ENCODE results near the gene CENPQ.

The CENPQ gene, protein sequence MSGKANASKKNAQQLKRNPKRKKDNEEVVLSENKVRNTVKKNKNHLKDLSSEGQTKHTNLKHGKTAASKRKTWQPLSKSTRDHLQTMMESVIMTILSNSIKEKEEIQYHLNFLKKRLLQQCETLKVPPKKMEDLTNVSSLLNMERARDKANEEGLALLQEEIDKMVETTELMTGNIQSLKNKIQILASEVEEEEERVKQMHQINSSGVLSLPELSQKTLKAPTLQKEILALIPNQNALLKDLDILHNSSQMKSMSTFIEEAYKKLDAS

DNA sequence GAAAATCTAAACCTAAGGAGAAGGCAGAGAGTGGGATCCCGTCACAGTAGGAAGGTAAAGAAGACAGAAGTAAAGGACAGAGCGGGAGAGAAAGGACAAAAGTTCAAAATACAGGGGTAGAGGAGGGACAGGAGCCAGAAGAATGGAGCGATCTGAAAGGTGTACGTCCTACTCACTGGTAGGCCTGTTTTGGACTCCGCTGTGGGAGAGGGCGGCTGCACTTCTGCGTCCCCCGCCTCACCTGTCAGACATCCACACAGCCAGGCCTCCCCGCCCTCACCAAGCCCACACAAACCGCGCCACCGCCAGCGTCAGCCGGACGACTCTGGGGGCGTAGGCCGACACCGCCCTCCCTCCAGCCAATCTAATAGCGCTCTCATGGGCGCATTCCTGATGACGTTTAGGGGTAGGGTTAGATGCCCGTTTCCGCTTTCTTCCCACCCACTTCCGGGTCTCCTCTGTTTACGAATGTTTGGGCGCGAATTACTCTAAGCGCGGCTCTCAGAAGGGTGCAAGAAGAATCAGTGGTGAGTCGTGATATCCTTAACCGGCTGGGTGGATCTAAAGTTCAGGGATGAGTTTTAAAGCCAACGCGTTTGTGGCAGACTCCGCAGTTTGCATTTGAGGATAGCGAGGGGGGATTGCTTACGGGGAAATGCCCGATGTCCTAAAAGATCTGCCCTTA, at the start of gene CENPQ, which contains the start of gene MMUT:
TSS of gene CENPQ (plus strand) at position 444 of the 685 bp plus-strand sequence. CDS start 6,807 bp downstream, outside the sequence.
TSS of gene MMUT (minus strand) at position 327 of the 685 bp plus-strand sequence. CDS start 3,787 bp downstream, outside the sequence.
- Histone ChIP-seq H2AFZ (ENCODE audit: low read depth, low read length) (peak within 1 kb of the TSS; percentile 92), H3K36me3 (replicated peaks; ENCODE audit: low read depth, low read length) (peaks cover 12% of the 10 kb centered on the region), H4K20me1 (ENCODE audit: insufficient read depth, low read length) (0 out of 2 replicates have a peak, but pooled peaks cover 3% of the 10 kb centered on the region), H3K4me1 (ENCODE audit: low read length) (peaks cover 34% of the 10 kb centered on the region), H3K27me3 (ENCODE audit: low read depth, low read length) (no peaks in the 10 kb centered on the region), H3K79me2 (ENCODE audit: low read length) (peaks cover 62% of the 10 kb centered on the region), H3K4me2 (ENCODE audit: low read length) (peak within 1 kb of the TSS; percentile 90), H3K4me3 (ENCODE audit: low read length) (peak within 1 kb of the TSS; percentile 97), H3K9ac (ENCODE audit: low read length) (peak within 1 kb of the TSS; percentile 82), H3K9me3 (ENCODE audit: insufficient read depth, low read length) (no peaks in the 10 kb centered on the region), H3K27ac (ENCODE audit: low read length) (peak within 1 kb of the TSS; percentile 51)
- no peak for TF ChIP-seq EZH2phosphoT487 (IDR thresholded peaks at IDR 0.05; ENCODE audit: low read depth)
- TF ChIP-seq, protein P1, sequence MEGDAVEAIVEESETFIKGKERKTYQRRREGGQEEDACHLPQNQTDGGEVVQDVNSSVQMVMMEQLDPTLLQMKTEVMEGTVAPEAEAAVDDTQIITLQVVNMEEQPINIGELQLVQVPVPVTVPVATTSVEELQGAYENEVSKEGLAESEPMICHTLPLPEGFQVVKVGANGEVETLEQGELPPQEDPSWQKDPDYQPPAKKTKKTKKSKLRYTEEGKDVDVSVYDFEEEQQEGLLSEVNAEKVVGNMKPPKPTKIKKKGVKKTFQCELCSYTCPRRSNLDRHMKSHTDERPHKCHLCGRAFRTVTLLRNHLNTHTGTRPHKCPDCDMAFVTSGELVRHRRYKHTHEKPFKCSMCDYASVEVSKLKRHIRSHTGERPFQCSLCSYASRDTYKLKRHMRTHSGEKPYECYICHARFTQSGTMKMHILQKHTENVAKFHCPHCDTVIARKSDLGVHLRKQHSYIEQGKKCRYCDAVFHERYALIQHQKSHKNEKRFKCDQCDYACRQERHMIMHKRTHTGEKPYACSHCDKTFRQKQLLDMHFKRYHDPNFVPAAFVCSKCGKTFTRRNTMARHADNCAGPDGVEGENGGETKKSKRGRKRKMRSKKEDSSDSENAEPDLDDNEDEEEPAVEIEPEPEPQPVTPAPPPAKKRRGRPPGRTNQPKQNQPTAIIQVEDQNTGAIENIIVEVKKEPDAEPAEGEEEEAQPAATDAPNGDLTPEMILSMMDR (IDR thresholded peaks at IDR 0.05; ENCODE audit: low read depth, low read length), result no peak

DNA sequence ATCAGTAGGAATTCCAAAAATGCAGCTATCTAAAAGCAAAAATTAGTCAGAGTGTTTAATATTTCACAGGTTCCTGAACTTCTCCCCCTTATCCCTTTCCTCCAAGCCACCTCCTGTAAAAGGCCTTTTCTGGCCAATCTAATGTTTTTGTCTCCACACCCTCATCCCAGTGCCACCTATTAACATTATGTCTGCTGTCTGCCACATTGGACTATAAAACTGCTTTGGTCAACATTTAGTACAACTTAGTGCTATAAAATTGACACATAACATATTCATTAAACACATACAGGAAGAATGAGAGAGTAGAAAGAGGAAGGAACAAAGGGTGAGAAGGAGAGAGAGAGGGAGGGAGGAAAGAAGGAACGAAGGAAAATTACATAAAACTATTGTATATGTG, 47.8 kb upstream of the CENPQ start:
- Histone ChIP-seq H3K9me3 (ENCODE audit: insufficient read depth, low read length) (peaks cover 5% of the 10 kb centered on the region; the same call in 1 of the 2 replicates), H4K20me1 (ENCODE audit: insufficient read depth, low read length) (no peaks in the 10 kb centered on the region), H3K36me3 (replicated peaks; ENCODE audit: low read depth, low read length) (no peaks in the 10 kb centered on the region), H3K4me3 (ENCODE audit: low read length) (no peak overlapping the region), H2AFZ (ENCODE audit: low read depth, low read length) (no peak overlapping the region), H3K4me1 (ENCODE audit: low read length) (peaks cover 2% of the 10 kb centered on the region; the same call in 1 of the 2 replicates), H3K9ac (ENCODE audit: low read length) (no peak overlapping the region), H3K27ac (ENCODE audit: low read length) (no peak overlapping the region), H3K79me2 (ENCODE audit: low read length) (no peaks in the 10 kb centered on the region), H3K27me3 (ENCODE audit: low read depth, low read length) (no peaks in the 10 kb centered on the region), H3K4me2 (ENCODE audit: low read length) (no peak overlapping the region)
- TF ChIP-seq, protein P1 (IDR thresholded peaks at IDR 0.05; ENCODE audit: low read depth, low read length), result no peak
- no peak for TF ChIP-seq EZH2phosphoT487 (IDR thresholded peaks at IDR 0.05; ENCODE audit: low read depth)

DNA sequence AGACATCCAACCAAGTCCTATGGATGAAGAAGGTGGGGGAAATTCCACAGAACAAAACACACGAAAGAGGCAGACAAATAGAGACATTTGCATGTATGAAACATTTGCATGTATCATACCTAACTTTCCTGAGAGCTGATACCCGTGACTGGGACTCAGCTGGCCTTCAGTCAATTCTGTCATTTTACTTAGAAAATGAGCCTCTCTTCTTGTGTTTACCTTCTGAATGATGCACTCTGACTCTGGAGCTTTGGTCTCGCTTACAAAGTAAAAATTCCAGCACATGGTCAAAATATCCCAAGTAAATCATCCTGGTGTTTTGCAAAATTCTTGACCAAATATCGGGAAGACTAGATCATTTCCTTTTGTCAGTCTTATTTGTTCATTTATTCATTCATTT, 47.0 kb upstream of the CENPQ start:
- Histone ChIP-seq H3K4me1 (ENCODE audit: low read length) (no peaks in the 10 kb centered on the region), H3K27ac (ENCODE audit: low read length) (no peak overlapping the region), H2AFZ (ENCODE audit: low read depth, low read length) (no peak overlapping the region), H4K20me1 (ENCODE audit: insufficient read depth, low read length) (no peaks in the 10 kb centered on the region), H3K4me3 (ENCODE audit: low read length) (no peak overlapping the region), H3K9ac (ENCODE audit: low read length) (no peak overlapping the region), H3K27me3 (ENCODE audit: low read depth, low read length) (no peaks in the 10 kb centered on the region), H3K79me2 (ENCODE audit: low read length) (no peaks in the 10 kb centered on the region), H3K36me3 (replicated peaks; ENCODE audit: low read depth, low read length) (no peaks in the 10 kb centered on the region), H3K9me3 (ENCODE audit: insufficient read depth, low read length) (peaks cover 5% of the 10 kb centered on the region; the same call in 1 of the 2 replicates), H3K4me2 (ENCODE audit: low read length) (no peak overlapping the region)
- TF ChIP-seq, protein P1 (IDR thresholded peaks at IDR 0.05; ENCODE audit: low read depth, low read length), result no peak
- TF ChIP-seq EZH2phosphoT487 (IDR thresholded peaks at IDR 0.05; ENCODE audit: low read depth), result no peak

DNA sequence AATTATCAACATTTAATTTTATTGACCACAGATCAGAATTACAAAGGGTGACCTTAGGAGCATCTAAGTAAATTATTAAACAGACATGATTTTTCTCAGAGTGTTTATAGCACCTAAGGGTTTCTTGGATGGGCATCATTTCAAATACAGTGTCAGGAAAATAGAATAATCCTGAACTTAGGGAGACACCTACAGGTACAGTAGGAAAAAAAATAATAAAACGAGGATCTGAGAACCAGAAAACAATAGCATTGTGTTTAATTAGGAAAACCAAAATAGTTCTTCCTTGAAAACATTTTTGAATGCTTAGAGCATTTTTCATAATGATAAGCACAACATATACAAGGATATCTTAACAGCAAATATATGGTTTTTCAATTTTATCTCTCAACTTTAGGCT, 39.4 kb upstream of the CENPQ start:
- Histone ChIP-seq H3K36me3 (replicated peaks; ENCODE audit: low read depth, low read length) (no peaks in the 10 kb centered on the region), H3K27me3 (ENCODE audit: low read depth, low read length) (no peaks in the 10 kb centered on the region), H4K20me1 (ENCODE audit: insufficient read depth, low read length) (no peaks in the 10 kb centered on the region), H3K4me3 (ENCODE audit: low read length) (no peak overlapping the region), H3K9ac (ENCODE audit: low read length) (no peak overlapping the region), H3K9me3 (ENCODE audit: insufficient read depth, low read length) (no peaks in the 10 kb centered on the region), H3K4me2 (ENCODE audit: low read length) (no peak overlapping the region), H3K27ac (ENCODE audit: low read length) (no peak overlapping the region), H3K4me1 (ENCODE audit: low read length) (no peaks in the 10 kb centered on the region), H3K79me2 (ENCODE audit: low read length) (no peaks in the 10 kb centered on the region), H2AFZ (ENCODE audit: low read depth, low read length) (no peak overlapping the region)
- TF ChIP-seq, protein P1 (IDR thresholded peaks at IDR 0.05; ENCODE audit: low read depth, low read length), result peak; percentile 41
- TF ChIP-seq EZH2phosphoT487 (IDR thresholded peaks at IDR 0.05; ENCODE audit: low read depth), result no peak

Data from OCI-LY3 (cell line).